Fibroblast of lung (primary cell): ENCODE data around the gene C7orf33.

Experiments used
- EZH2 ChIP-seq: IDR thresholded peaks from 2 replicates; pipeline ENCODE4 v1.5.1; 2012; ENCODE audit warnings: low read length, control low read depth, mild to moderate bottlenecking; ENCODE audit errors: missing control alignments
- TF ChIP-seq, protein P1 (sequence below), 2 donors: IDR thresholded peaks in 1 of 2; conservative IDR thresholded peaks in 1 of 2; 1 replicate in 1 of 2; 2 replicates in 1 of 2; pipeline ENCODE4 v1.5.1; 2011 to 2012; ENCODE audit warnings: low read length in 2 of 2, control low read depth in 1 of 2, inconsistent platforms in 1 of 2, low read depth in 1 of 2, mild to moderate bottlenecking in 1 of 2

DNA sequence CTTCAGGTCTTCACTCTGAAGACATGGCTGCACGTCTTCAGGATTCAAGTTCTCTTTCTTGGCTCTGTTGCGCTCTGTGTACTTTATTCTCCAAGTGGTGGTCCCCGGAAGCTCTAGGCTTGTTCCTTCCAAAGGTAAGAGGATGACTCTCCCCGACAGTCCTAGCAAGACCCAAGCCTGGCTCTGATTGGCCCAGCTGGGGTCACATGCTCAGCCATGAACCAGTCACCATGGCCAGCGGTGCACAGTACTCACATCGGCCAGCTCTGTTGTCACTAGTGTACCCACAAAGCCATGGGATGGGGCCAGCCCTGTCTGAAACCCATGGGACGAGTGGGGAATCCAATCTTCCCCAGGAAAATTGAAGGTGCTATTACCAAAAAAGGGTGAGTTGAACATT is 5.2 kb upstream of the C7orf33 start:
- TF ChIP-seq, protein P1, sequence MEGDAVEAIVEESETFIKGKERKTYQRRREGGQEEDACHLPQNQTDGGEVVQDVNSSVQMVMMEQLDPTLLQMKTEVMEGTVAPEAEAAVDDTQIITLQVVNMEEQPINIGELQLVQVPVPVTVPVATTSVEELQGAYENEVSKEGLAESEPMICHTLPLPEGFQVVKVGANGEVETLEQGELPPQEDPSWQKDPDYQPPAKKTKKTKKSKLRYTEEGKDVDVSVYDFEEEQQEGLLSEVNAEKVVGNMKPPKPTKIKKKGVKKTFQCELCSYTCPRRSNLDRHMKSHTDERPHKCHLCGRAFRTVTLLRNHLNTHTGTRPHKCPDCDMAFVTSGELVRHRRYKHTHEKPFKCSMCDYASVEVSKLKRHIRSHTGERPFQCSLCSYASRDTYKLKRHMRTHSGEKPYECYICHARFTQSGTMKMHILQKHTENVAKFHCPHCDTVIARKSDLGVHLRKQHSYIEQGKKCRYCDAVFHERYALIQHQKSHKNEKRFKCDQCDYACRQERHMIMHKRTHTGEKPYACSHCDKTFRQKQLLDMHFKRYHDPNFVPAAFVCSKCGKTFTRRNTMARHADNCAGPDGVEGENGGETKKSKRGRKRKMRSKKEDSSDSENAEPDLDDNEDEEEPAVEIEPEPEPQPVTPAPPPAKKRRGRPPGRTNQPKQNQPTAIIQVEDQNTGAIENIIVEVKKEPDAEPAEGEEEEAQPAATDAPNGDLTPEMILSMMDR (conservative IDR thresholded peaks at IDR 0.05 in 1 of 2, IDR thresholded peaks at IDR 0.05 in 1 of 2; ENCODE audit: low read depth in 1 of 2, low read length in 2 of 2) = no peak
- TF ChIP-seq EZH2 = no peak
